B cell (primary cell): ENCODE measurements around the gene DACH1. TPM values are rescaled to one million over a fixed set of nuclear protein-coding genes. Genes with fewer than 3 reads are reported as not detected.

Source experiments
- ATAC-seq: fragments of 200-7000 bp; cut with Tn5 transposase; one replicate; pipeline ENCODE4 v1.10.0; 2021; ENCODE audit warnings: low read depth, mild to moderate bottlenecking, moderate number of reproducible peaks, moderate library complexity
- CTCF ChIA-PET: fragments of 350-600 bp; sonication (Branson Sonifier 250); formaldehyde crosslinking; loops from one replicate; lab custom pipeline; 2021; ENCODE audit warnings: antibody characterized with exemption, inconsistent platforms; lab: Charles Lee
- POLR2A ChIA-PET: fragments of 350-600 bp; sonication (Branson Sonifier 250); formaldehyde crosslinking; loops from one replicate; lab custom pipeline; 2021; ENCODE audit warnings: antibody characterized with exemption; lab: Charles Lee
- DNase-seq: peaks from one replicate; pipeline ENCODE4 v3.0.0; 2013
- H2AFZ ChIP-seq: 2 replicates; pipeline ENCODE4 v1.6.1; 2012; ENCODE audit warnings: mild to moderate bottlenecking, low read depth, low read length; ENCODE audit not compliant: insufficient read depth, poor library complexity, severe bottlenecking
- H3K27ac ChIP-seq, 2 donors: 1 replicate in 1 of 2; 2 replicates in 1 of 2; pipeline ENCODE4 v1.5.1; 2012 to 2013; ENCODE audit warnings: low read length in 2 of 2, mild to moderate bottlenecking in 2 of 2, moderate library complexity in 1 of 2
- H3K27me3 ChIP-seq, 4 experiments: fragments of 200-600 bp in 1 of 4; sonication (generic) in 1 of 4; replicated peaks in 1 of 4; 1 replicate in 2 of 4; 2 replicates in 2 of 4; pipeline versions ENCODE4 v1.6.1 to v1.7.0; 2013 to 2016; ENCODE audit warnings: low read length in 3 of 4, mild to moderate bottlenecking in 2 of 4, mixed read lengths in 1 of 4, moderate library complexity in 1 of 4; ENCODE audit not compliant: insufficient read depth in 4 of 4, control insufficient read depth in 3 of 4; ENCODE audit errors: control extremely low read depth in 1 of 4
- H3K36me3 ChIP-seq, 2 experiments: replicated peaks in 1 of 2; 1 replicate in 1 of 2; 2 replicates in 1 of 2; pipeline versions ENCODE4 v1.6.1 to v1.7.1; 2013; ENCODE audit warnings: low read length in 1 of 2; ENCODE audit not compliant: insufficient read depth in 2 of 2, control insufficient read depth in 1 of 2; ENCODE audit errors: control extremely low read depth in 1 of 2, extremely low read depth in 1 of 2
- H3K4me1 ChIP-seq, 2 donors: fragments of 200-600 bp in 1 of 2; sonication (generic) in 1 of 2; 1 replicate in 1 of 2; 2 replicates in 1 of 2; pipeline versions ENCODE4 v1.5.1 to v1.6.1; 2013 to 2017; ENCODE audit warnings: low read length in 2 of 2; ENCODE audit not compliant: control insufficient read depth in 2 of 2, insufficient read depth in 2 of 2
- H3K4me2 ChIP-seq: replicated peaks from 2 replicates; pipeline ENCODE3; 2012; ENCODE audit warnings: mild to moderate bottlenecking, low read depth, low read length; ENCODE audit not compliant: poor library complexity, severe bottlenecking
- H3K4me3 ChIP-seq, 5 experiments: fragments of 200-600 bp in 1 of 5; sonication (generic) in 1 of 5; 1 replicate in 3 of 5; 2 replicates in 2 of 5; pipeline versions ENCODE4 v1.5.1 to v1.7.0; 2011 to 2016; ENCODE audit warnings: low read length in 4 of 5, mild to moderate bottlenecking in 4 of 5, low read depth in 2 of 5, control low read depth in 1 of 5, moderate library complexity in 1 of 5; ENCODE audit not compliant: insufficient read depth in 1 of 5; ENCODE audit errors: control extremely low read depth in 1 of 5, extremely low read depth in 1 of 5
- H3K79me2 ChIP-seq: fragments of 200-600 bp; sonication (generic); one replicate; pipeline ENCODE4 v1.6.0; 2016; ENCODE audit warnings: low read length; ENCODE audit not compliant: control insufficient read depth, insufficient read depth
- H3K9ac ChIP-seq: fragments of 200-600 bp; sonication (generic); 2 replicates; pipeline ENCODE4 v1.6.1; 2017; ENCODE audit warnings: mild to moderate bottlenecking, low read length, moderate library complexity
- H3K9me3 ChIP-seq, 3 donors: one replicate each; pipeline versions ENCODE4 v1.6.1 to v1.7.1; 2013; ENCODE audit warnings: low read length in 2 of 3; ENCODE audit not compliant: control insufficient read depth in 2 of 3, insufficient read depth in 1 of 3; ENCODE audit errors: control extremely low read depth in 1 of 3
- H4K20me1 ChIP-seq: 2 replicates; pipeline ENCODE4 v1.6.0; 2012; ENCODE audit warnings: mild to moderate bottlenecking, low read length; ENCODE audit not compliant: insufficient read depth, control insufficient read depth, poor library complexity, severe bottlenecking
- H3K27ac Mint-ChIP-seq: one replicate; pipeline ENCODE4 v1.8.0; 2021; ENCODE audit warnings: mixed read lengths
- H3K27me3 Mint-ChIP-seq: one replicate; pipeline ENCODE4 v1.8.0; 2021; ENCODE audit warnings: mixed read lengths
- H3K4me1 Mint-ChIP-seq: one replicate; pipeline ENCODE4 v1.8.0; 2021; ENCODE audit warnings: mixed read lengths
- H3K4me3 Mint-ChIP-seq: one replicate; pipeline ENCODE4 v1.8.0; 2021; ENCODE audit warnings: mixed read lengths
- H3K9me3 Mint-ChIP-seq: one replicate; pipeline ENCODE4 v1.8.0; 2022; ENCODE audit warnings: mixed read lengths; ENCODE audit not compliant: insufficient read depth
- CTCF ChIP-seq: fragments of 200-600 bp; IDR thresholded peaks from one replicate; pipeline ENCODE4 v1.8.0; 2022; ENCODE audit warnings: antibody characterized with exemption, mild to moderate bottlenecking
- EZH2 ChIP-seq: IDR thresholded peaks from 2 replicates; pipeline ENCODE4 v1.6.1; 2012; ENCODE audit warnings: borderline replicate concordance, low read depth, mild to moderate bottlenecking, moderate library complexity, low read length; ENCODE audit not compliant: insufficient read depth, poor library complexity, severe bottlenecking
- WGBS: methylation state at CpG from one replicate; pipeline ENCODE4 v1.1.5; 2013; ENCODE audit warnings: missing lambda C conversion rate; ENCODE audit not compliant: insufficient coverage; 5-methylcytosine and 5-hydroxymethylcytosine counted together
- intact Hi-C: fragments of 100-400 bp; cut with micrococcal nuclease; formaldehyde crosslinking; loops from one replicate; pipeline ENCODE4 v1.10.0; 2022
- polyA plus RNA-seq: library from polyadenylated mRNA; depleted of rRNA; stranded (reverse); fragments of >200 nt; gene quantifications from 2 replicates; pipeline ENCODE4 v1.2.3, GENCODE V29; 2012
- total RNA-seq, 2 donors: library from RNA; stranded (reverse); fragments of 120-200 nt in 1 of 2; gene quantifications; 1 replicate in 1 of 2; 2 replicates in 1 of 2; pipeline versions ENCODE4 v1.2.3 to v1.2.4, GENCODE V29; 2013 to 2022

Gene DACH1
- total and polyA plus RNA-seq, 2 donors (not counting 1 experiment from before 2014, with no cell fraction given): not detected

GRCh38 chr13:71880753-71881541 lies 13.9 kb upstream of the DACH1 start:
- Histone ChIP-seq H3K27ac (no peak overlapping the region), H3K4me3 (no peak overlapping the region), H3K9ac (no peak overlapping the region), H3K9me3 (no peaks in the 10 kb centered on the region), H3K27me3 (no peaks in the 10 kb centered on the region), H3K79me2 (no peaks in the 10 kb centered on the region), H3K4me1 (no peaks in the 10 kb centered on the region), H3K4me2 (no peak overlapping the region), H2AFZ (no peak overlapping the region), H3K36me3 (no peaks in the 10 kb centered on the region), H4K20me1 (no peaks in the 10 kb centered on the region)
- POLR2A ChIA-PET: no interaction called here
- H3K27me3 Mint-ChIP-seq: no peaks in the 10 kb centered on the region
- DNase-seq (no peak), ATAC-seq (no peak)
- H3K4me1 Mint-ChIP-seq: no peaks in the 10 kb centered on the region
- WGBS: 89% methylated on average over 4 of the region's 6 CpGs
- CTCF ChIA-PET: no interaction called here
- peaks cover 3% of the 10 kb centered on the region for H3K9me3 Mint-ChIP-seq
- H3K27ac Mint-ChIP-seq: no peak overlapping the region
- no peak overlapping the region for H3K4me3 Mint-ChIP-seq
- TF ChIP-seq CTCF: no peak
- TF ChIP-seq EZH2: no peak
- intact Hi-C loops: no loop called here

GRCh38 chr13:71879808-71880344 lies 12.9 kb upstream of the DACH1 start:
- Mint-ChIP-seq H3K27ac (no peak overlapping the region), H3K9me3 (peaks cover 3% of the 10 kb centered on the region), H3K4me3 (no peak overlapping the region), H3K4me1 (no peaks in the 10 kb centered on the region), H3K27me3 (no peaks in the 10 kb centered on the region)
- ATAC-seq: no peak
- ChIA-PET CTCF (interaction anchor here (1.3 kb wide), 1 partner anchor 593 kb away, joined by 4 read pairs; no protein-coding TSS in a partner anchor), POLR2A (no interaction called here)
- intact Hi-C loops: no loop called here
- TF ChIP-seq CTCF: no peak
- no peak for TF ChIP-seq EZH2
- Histone ChIP-seq H3K27me3 (no peaks in the 10 kb centered on the region), H3K36me3 (no peaks in the 10 kb centered on the region), H3K4me2 (no peak overlapping the region), H3K9me3 (no peaks in the 10 kb centered on the region), H3K9ac (no peak overlapping the region), H3K79me2 (no peaks in the 10 kb centered on the region), H3K4me3 (no peak overlapping the region), H4K20me1 (no peaks in the 10 kb centered on the region), H2AFZ (no peak overlapping the region), H3K4me1 (no peaks in the 10 kb centered on the region), H3K27ac (no peak overlapping the region)
- no peak for DNase-seq
- WGBS: no CpG with 5 or more reads among the region's 6 CpGs
